HUDEP-2 (cell line): ENCODE data around the gene ZBTB49.
"Not testable (repeated sequence)": the region's sequence is repeated elsewhere in the genome, so short reads cannot be mapped to it uniquely, and the experiment has no call there.

Source experiments
- DNase-seq, 76 experiments: peaks; one replicate each; lab custom pipeline; 2025; ENCODE audit not compliant: unreplicated experiment in 76 of 76; lab: John Stamatoyannopoulos, UW

The ZBTB49 gene, protein sequence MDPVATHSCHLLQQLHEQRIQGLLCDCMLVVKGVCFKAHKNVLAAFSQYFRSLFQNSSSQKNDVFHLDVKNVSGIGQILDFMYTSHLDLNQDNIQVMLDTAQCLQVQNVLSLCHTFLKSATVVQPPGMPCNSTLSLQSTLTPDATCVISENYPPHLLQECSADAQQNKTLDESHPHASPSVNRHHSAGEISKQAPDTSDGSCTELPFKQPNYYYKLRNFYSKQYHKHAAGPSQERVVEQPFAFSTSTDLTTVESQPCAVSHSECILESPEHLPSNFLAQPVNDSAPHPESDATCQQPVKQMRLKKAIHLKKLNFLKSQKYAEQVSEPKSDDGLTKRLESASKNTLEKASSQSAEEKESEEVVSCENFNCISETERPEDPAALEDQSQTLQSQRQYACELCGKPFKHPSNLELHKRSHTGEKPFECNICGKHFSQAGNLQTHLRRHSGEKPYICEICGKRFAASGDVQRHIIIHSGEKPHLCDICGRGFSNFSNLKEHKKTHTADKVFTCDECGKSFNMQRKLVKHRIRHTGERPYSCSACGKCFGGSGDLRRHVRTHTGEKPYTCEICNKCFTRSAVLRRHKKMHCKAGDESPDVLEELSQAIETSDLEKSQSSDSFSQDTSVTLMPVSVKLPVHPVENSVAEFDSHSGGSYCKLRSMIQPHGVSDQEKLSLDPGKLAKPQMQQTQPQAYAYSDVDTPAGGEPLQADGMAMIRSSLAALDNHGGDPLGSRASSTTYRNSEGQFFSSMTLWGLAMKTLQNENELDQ

DNA sequence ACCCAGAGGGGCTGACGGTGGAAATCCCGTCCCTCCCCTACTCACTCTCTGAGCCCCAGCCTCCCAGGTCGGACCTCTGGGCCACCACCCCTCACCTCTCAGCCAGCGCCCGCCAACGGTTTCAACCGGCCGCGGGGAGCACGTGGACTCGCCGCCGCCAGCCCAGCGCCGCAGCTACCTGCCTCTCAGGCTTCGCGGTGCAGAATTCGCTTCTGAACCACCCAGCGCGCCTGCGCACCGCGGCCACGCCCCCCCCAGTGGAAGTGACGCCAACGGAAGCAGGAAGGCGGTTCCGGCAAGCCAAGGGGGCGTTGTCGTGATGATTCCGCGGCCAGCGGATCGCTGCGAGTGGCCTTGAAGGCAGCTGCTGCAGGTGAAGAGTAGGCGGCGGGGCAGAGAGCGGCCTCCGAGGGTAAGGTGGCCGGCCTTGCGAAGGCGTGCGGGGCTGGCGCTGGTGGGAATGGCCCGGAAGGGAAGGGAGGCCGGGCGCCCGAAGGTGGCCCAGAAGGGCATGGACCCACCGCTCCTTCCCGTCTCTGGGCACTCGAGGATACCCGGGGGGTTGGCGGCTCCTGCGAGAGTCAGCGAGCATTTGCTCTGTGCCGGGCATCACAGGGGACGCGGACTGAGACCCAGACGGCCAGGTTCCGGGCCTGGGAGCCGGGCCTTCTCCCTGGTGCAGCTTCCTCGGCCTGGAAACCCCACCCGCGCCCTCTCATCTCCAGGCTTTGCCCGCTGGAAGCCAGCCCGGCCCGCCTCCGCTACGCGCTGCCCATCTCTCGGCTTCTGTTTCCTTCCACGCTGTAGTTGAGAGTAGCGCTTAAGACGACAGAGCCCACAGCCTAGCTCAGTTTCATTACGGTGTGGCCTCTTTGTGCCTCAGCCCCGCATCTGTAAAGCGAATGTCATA lies at the start of gene ZBTB49, which contains the start of gene LYAR:
Gene ZBTB49 (plus strand): TSS at position 311 of the 910 bp plus-strand sequence. CDS start 9,695 bp downstream, outside the sequence.
Gene LYAR (minus strand): TSS at position 214 of the 910 bp plus-strand sequence. CDS start 6,412 bp downstream, outside the sequence.
- peak in 74 of 76 experiments; percentile 35 to 96 (median 88) for DNase-seq

DNA sequence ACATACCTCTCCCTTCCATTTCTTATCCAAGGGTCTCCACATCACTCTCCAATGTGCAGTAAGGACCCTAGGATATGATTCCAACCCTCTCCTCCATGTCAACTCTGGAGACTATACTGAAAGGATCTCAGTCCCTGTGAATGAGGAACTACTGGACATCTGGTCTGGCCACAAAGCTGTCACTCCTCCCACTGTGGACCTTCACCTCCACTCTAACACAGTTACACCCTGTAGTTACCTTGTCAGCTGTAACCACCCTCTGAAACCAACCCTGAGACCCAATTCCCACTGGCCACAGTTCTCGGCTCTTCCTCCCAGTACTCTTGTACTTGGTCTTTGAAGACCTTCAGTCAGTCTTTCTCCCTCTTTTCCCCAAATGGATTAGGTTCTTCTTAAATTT lies 44.9 kb upstream of the ZBTB49 start:
- no peak for DNase-seq

DNA sequence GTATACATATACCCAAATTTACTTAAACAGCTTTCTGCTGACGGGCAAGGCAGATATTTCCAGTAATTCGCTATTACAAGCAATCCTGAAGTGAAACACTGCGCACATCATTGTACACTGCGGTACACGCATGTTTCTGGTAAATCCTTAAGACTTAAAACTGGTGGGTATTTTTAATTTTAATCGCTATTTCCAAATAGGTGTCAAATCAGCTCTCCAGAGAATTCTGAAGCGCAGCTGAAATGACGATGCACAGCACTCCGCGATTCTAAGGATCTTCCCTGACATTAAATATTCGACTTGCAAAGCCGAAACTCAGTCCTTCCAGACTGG lies 42.4 kb upstream of the ZBTB49 start:
- peak in 6 of 76 experiments; percentile 30 to 55 (median 42) for DNase-seq

DNA sequence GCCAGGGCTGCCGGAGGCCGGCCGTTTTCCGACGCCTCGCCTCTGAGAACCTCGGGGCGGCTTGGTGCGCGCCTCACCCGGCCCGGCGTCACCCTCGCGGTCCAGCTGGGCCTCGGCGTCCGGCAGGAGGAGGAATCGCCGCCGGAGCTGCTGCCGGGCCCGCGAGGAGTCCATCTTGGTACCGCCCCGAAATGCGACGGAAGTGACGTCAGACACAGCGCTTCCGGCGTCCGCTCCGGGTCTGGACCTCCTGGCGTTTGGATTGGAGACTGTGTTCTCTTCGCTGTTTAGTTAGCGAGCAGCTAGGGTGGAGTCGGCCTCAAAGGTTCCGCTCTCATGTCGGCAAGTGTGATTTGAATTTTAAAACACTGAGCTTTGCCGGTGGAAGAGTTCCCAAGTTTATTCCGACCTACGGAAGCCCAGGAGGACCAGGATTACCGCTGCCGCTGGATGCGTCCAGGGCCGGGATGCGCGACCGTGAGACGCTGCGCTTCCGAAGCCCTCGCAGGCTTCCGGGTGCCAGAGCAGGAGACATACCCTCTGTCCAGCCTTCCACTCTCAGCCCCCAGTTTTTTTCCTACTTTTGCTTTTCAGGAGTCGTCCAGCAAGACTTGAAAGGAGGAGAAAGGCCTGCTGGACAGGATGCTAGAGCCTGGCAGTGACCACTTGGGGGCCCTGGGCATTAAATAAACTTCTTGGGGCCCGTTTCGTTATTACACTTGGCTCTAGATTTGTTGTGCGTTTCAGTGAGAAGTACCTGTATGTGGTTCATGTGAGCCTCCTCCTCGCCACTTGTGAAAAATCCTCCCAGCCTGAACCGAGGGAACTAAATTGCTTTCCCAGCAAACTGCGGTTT lies 41.8 kb upstream of the ZBTB49 start, which contains the start of gene TMEM128:
Gene TMEM128 (minus strand): TSS at position 195 of the 856 bp plus-strand sequence. CDS start 21 bp downstream, at position 174.
- peak in 75 of 76 experiments; percentile 45 to 92 (median 82) for DNase-seq

DNA sequence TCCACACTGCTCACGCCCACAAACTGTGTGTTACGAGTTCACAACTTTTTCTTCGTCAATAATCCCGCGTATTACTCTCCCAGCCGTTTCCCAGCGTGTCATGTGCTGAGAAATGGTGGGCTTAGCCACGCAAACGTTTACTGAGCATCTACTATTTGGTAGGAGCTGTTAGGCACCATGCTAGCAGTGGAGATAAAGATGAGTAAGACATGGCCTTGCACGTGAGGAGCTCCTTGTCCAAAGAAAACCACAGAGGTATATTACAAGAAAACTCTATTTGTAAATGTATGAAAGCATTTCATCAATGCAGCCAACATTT lies 41.2 kb upstream of the ZBTB49 start:
- peak in 7 of 76 experiments; percentile 1 to 32 (median 19) for DNase-seq

DNA sequence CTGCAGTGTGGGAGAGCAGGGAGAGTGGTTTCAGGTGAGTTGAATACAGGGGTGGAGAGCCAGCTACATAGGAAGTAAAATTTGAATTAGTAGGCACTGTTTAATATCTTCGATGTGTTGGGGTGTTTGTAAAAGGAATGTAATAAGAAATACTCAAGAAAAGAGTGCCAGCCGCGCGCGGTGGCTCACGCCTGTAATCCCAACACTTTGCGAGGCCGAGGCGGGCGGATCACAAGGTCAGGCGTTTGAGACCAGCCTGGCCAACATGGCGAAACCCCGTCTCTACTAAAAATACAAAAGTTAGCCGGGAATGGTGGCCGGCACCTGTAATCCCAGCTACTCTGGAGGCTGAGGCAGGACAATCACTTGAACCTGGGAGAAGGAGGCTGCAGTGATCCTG lies 40.7 kb upstream of the ZBTB49 start:
- DNase-seq: not testable (repeated sequence)

DNA sequence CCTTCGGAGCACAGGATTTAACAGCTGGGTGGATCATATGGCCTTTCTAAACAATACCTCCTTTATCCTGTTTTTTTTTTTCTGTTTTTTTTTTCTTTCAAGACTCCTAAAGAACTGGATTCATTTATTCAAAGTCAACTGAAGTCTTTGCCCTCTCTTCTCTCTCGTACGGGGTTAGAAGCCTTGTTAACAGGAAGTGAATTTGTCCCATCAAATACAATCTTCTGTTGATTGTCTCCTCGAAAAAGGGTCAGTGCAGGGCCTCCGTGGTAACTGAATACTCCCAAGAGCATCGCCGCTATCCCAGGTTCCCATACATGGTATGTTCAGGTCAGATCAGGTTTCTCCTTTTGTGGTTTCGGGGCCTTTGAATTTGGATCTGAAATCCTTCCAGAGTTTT lies 40.2 kb upstream of the ZBTB49 start:
- no peak for DNase-seq

DNA sequence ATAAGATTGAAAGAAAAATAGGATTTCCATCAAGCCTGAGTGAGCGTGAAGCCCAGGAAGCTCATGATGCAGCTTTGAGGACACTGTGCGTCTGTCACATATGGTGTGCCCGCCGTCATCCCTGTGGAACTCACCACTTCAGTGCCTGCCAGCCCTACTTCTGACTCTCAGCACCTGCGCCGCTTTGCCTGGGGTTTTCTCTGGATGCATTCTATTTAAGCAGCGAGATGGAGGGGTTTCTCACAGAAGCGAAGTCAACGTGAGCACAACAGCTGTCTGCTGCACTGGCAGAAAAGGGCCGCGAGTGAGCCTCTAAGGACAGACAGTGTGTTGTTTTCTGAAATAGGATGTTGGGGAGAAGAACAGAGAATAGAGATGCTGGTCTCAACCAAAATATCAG lies 35.9 kb upstream of the ZBTB49 start:
- DNase-seq: no peak

DNA sequence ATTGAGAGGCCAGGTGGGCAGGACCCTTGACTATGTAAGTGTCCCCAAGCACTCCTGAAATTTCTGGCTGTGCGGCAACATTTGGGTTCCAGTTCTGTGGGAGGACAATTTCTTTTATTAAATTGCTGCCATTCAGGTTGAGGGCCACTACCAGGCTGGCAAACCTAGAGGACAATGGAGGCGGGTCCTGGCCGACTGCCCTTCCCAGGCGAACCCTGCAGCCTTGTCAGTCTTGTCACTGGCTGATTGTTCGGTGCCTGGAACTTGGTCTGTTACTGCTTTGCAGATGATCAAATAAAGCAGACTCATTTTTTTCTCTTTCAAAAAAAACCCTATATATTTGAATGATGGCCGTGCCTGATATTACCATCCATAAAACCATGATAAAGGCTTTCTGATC lies 35.4 kb upstream of the ZBTB49 start:
- no peak for DNase-seq

DNA sequence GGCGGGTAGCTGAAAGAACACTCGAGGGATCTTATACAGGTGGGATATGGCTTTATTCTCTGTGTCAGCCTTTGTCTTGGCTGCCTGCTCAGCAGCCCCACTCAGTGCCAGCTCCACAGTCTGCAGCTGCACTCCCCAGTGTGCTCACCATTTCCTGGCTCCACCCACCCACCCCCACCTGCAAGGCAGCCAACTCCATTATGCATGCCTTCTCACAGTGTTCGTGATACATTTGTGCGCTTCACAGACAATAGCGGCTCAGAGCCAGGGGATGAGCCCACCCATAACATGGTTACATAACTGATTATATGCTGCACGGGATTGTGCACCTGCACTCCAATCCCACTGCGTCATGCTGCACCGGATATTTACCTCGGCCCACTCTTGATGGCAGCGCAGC lies 33.3 kb upstream of the ZBTB49 start:
- DNase-seq: no peak

DNA sequence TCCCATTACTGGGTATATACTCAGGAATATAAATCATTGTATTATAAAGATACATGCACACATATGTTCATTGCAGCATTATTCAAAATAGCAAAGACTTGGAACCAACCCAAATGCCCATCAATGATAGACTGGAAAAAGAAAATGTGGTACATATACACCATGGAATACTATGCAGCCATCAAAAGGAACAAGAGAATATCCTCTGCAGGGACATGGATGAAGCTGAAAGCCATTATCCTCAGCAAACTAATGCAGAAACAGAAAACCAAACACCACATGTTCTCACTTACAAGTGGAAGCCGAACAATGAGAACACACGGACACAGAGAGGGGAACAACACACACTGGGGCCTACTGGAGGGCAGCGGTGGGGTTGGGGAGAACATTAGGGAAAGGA lies 32.3 kb upstream of the ZBTB49 start:
- DNase-seq: not testable (repeated sequence)

DNA sequence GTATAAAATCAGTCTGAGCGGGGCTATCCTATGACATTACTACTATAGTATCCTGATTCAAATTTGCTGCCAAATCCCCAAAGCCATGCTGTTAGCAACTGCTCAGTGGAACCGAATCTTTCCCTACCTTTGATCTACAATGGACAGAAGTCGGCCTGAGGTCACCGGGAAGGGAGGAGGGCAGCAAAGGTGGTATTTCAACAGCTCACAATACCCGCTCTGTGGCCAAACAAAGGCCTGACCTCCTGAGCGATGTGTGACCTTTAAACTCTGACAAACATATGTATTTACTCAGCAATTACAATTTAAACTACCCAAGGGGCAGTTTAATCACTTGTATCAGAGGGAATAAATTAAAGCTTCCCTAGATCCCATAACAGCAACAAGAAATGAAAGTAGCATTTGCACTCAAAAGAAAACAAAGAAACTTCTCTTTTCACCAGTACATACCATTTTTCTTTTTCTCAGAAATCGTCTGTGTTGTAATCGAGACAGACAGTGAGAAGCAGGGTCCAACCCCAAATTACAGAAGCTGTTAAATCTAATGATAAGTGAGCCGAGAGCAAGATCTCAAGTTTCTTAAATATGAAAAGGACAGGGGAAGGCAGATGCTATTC lies 30.5 kb upstream of the ZBTB49 start:
- DNase-seq: no peak

DNA sequence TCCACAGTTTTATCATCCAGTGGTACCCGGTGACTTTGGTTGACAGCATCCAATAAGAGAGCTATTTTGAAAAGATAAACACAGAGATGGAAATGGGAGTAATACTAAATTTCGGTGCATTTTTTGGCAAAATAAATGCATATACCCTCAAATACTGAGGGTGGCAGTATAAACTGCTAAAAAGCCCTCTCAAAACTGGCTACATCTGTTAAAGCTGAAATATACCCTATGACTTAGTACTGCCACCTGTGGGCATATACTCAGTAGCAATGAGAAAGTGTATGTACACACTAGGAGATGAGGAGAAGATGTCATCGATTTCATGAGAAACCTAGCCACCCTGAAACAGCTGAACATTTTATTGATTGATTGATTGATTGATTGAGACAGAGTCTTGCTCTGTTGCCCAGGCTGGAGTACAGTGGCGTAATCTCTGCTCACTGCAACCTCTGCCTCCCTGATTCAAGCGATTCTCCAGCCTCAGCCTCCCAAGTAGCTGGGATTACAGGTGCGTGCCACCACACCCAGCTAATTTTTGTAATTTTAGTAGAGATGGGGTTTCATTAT lies 29.8 kb upstream of the ZBTB49 start:
- peak in 34 of 76 experiments; percentile 10 to 77 (median 44) for DNase-seq

DNA sequence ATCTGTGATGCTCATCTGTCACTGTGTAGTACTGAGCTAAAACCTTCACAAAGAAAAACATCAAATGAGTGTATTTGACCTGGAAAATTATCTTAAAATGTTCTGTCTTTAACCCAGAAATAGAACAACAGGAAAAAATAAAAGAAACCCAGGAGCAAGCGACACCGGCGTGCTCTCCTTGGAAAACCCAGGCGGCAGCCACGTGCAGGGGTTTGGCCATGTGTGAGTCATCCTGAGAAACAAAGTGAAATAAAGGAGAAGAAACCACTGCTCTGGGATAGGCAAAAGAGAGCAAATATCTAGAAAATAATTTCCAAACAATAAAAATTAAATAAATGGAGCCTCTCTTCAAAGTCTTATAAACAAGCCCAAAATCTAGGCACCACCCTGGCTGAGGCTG lies 22.1 kb upstream of the ZBTB49 start:
- DNase-seq: no peak

DNA sequence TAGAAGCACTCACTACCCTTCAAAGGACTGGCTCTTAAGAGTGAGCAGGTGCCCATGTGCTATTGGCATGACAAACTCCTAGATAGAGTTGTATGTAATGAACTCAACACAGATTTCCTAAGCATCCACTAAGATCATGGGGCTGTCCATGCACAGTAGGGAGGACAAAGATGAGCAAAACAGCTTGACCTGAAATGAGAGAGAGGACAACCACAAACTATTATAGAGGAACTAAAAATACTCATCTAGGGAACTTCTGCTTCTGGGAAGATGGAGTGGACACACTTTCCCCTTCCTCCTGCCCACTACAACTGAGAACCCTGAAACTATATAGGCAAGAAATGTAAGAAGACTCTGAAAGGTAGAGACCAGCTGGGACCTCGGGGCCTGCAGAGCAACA lies 21.3 kb upstream of the ZBTB49 start:
- DNase-seq: no peak

DNA sequence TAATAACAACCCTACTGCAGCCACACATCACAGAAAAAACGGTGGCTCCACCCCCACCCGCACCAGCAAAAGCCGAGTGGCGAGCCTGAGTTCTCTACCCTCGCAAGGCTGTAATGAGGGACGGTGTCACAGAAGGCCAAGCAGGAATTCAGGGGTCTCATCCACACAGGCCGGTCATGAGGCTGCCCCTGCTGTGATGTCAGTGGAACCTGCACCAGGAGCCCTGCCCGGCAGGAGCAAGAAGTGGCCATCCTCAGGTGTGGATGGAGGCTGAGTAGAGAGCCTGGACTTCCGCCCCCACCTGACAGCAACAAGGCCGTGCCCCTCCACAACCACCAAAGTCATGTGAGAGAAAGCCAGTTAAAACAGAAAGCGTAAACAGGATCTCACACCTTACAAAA lies 20.7 kb upstream of the ZBTB49 start:
- no peak for DNase-seq

DNA sequence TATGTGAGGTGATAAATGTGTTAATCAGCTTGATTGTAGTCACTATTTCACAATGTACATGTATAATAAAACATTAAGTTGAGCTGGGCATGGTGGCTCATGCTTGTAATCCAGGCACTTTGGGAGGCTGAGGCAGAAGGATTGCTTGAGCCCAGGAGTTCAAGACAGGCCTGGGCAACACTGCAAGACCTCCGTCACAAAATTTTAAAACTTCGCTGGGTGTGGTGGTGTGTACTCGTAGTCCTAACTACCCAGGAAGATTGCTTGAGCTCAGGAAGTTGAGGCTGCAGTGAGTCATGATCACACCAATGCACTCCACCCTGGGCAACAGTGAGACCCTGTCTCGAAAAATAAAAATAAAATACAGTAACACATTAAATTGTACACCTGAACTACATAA lies 20.2 kb upstream of the ZBTB49 start:
- no peak for DNase-seq

DNA sequence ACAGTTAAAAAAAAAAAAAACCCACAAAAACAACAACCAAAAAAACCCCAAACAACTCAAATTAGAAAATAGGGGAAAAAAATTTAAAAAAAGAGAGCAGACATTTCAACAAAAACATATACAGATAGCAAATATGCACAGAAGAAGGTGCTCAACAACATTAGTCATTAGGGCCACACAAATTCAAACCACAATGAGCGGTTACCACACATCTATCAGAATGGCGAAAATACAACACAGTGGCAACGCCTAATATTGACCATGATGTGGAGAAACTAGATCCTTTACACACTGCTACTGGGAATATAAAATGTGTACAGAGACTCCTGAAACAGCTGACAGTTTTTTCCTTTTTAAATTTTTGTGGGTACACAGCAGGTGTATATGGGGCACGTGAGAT lies 19.5 kb upstream of the ZBTB49 start:
- no peak for DNase-seq

DNA sequence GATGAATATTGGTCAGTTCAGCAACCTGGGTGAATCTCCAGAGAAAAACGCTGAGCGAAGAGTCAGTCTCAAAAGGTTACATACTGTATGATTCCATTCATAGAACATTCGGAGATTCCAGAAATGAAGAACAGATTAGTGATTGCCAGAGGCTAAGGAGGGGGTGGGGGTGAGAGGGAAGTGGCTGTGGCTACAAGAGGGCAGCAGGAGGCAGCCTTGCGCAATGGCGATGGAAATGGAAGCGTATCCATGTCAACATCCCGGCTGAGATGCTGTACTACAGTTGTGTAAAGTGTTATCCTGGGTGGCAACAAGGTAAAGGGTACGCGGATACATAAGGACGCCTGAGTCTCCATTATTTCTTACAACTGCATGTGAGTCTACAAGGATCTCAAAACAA lies 18.1 kb upstream of the ZBTB49 start:
- no peak for DNase-seq
